PC-3 (cell line): ENCODE measurements around the gene PLPPR3.

Source experiments
- EZH2phosphoT487 ChIP-seq: fragments of 300-600 bp; sonication (generic); IDR thresholded peaks from 2 replicates; pipeline ENCODE4 v1.6.1; 2018; ENCODE audit warnings: mild to moderate bottlenecking, antibody characterized with exemption, low read length, borderline replicate concordance
- TF ChIP-seq, protein P1 (sequence below): fragments of 300-600 bp; sonication (generic); conservative IDR thresholded peaks from 2 replicates; pipeline ENCODE4 v1.5.1; 2017; ENCODE audit warnings: antibody characterized with exemption, low read depth, mild to moderate bottlenecking, low read length

DNA sequence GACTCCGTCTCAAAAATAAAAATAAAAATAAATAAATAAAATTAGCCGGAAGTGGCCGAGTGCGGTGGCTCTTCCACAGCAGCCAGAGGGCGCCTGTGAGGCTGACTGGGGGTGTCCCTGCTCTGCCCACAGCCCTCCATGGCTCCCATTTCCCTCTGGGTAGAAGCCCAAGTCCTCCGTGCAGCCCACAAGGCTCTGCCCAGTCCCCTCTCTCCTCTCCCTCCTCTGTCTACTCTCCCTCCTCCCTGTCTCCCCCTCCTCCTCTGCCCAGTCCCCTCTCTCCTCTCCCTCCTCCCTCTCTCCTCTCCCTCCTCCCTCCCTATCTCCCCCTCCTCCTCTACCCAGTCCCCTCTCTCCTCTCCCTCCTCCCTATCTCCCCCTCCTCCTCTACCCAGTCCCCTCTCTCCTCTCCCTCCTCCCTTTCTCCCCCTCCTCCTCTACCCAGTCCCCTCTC is 50.4 kb downstream of the PLPPR3 start:
- TF ChIP-seq, protein P1, sequence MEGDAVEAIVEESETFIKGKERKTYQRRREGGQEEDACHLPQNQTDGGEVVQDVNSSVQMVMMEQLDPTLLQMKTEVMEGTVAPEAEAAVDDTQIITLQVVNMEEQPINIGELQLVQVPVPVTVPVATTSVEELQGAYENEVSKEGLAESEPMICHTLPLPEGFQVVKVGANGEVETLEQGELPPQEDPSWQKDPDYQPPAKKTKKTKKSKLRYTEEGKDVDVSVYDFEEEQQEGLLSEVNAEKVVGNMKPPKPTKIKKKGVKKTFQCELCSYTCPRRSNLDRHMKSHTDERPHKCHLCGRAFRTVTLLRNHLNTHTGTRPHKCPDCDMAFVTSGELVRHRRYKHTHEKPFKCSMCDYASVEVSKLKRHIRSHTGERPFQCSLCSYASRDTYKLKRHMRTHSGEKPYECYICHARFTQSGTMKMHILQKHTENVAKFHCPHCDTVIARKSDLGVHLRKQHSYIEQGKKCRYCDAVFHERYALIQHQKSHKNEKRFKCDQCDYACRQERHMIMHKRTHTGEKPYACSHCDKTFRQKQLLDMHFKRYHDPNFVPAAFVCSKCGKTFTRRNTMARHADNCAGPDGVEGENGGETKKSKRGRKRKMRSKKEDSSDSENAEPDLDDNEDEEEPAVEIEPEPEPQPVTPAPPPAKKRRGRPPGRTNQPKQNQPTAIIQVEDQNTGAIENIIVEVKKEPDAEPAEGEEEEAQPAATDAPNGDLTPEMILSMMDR, result peak; percentile 36
- no peak for TF ChIP-seq EZH2phosphoT487
